HepG2 (cell line): Measurements from ENCODE around the gene NRL. TPM values are rescaled to one million over a fixed set of nuclear protein-coding genes. Genes with fewer than 3 reads are reported as not detected.

Experiments used
- CENPBD1 ChIP-seq: sonication (generic); formaldehyde crosslinking; IDR thresholded peaks from 2 replicates; pipeline ENCODE4 v1.8.0; 2022; ENCODE audit warnings: missing genetic modification reagents, low read depth, mild to moderate bottlenecking, borderline replicate concordance
- CREBL2 ChIP-seq: sonication (generic); formaldehyde crosslinking; IDR thresholded peaks from 2 replicates; pipeline ENCODE4 v1.8.1; 2023; ENCODE audit warnings: missing genetic modification reagents, mild to moderate bottlenecking, borderline replicate concordance
- GABPA ChIP-seq, 2 experiments: IDR thresholded peaks; 2 replicates each; pipeline ENCODE4 v1.6.1; 2011 to 2016; ENCODE audit warnings: low read depth in 2 of 2, low read length in 1 of 2, missing biosample characterization in 1 of 2, missing genetic modification characterization in 1 of 2
- HES4 ChIP-seq: sonication (generic); formaldehyde crosslinking; IDR thresholded peaks from 2 replicates; pipeline ENCODE4 v1.9.0; 2021; ENCODE audit warnings: mild to moderate bottlenecking, missing genetic modification reagents, borderline replicate concordance
- HNRNPL ChIP-seq: fragments of 200-400 bp; formaldehyde crosslinking; IDR thresholded peaks from 2 replicates; pipeline ENCODE4 v1.6.1; 2017; ENCODE audit warnings: mild to moderate bottlenecking, low read depth, low read length
- HOXA7 ChIP-seq: sonication (generic); formaldehyde crosslinking; IDR thresholded peaks from 2 replicates; pipeline ENCODE4 v1.8.1; 2022; ENCODE audit warnings: mild to moderate bottlenecking, missing genetic modification reagents, moderate library complexity
- JARID2 ChIP-seq: sonication (generic); formaldehyde crosslinking; IDR thresholded peaks from 2 replicates; pipeline ENCODE4 v1.8.1; 2023; ENCODE audit warnings: missing genetic modification reagents, inconsistent platforms; ENCODE audit not compliant: insufficient replicate concordance
- JDP2 ChIP-seq: sonication (generic); formaldehyde crosslinking; IDR thresholded peaks from 2 replicates; pipeline ENCODE4 v1.8.1; 2022; ENCODE audit warnings: missing genetic modification reagents, borderline replicate concordance
- KDM4B ChIP-seq: sonication (generic); formaldehyde crosslinking; IDR thresholded peaks from 2 replicates; pipeline ENCODE4 v1.4.0; 2020; ENCODE audit warnings: missing genetic modification reagents
- MAF1 ChIP-seq: sonication (generic); formaldehyde crosslinking; IDR thresholded peaks from 2 replicates; pipeline ENCODE4 v1.5.0; 2020; ENCODE audit warnings: missing genetic modification reagents, borderline replicate concordance
- MBD4 ChIP-seq: IDR thresholded peaks from 2 replicates; pipeline ENCODE4 v1.6.1; 2012; ENCODE audit warnings: low read length, inconsistent platforms, borderline replicate concordance
- NCOA5 ChIP-seq: sonication (generic); formaldehyde crosslinking; IDR thresholded peaks from 2 replicates; pipeline ENCODE4 v1.4.0; 2020; ENCODE audit warnings: missing genetic modification reagents
- PRDM10 ChIP-seq: sonication (generic); formaldehyde crosslinking; IDR thresholded peaks from 2 replicates; pipeline ENCODE4 v1.4.0; 2020; ENCODE audit warnings: low read depth, missing genetic modification reagents
- RFX5 ChIP-seq: IDR thresholded peaks from 2 replicates; pipeline ENCODE4 v1.6.1; 2011; ENCODE audit warnings: low read depth, low read length, improper control_type of control experiment
- TBP ChIP-seq: sonication (generic); formaldehyde crosslinking; IDR thresholded peaks from 2 replicates; pipeline ENCODE4 v1.5.0; 2020; ENCODE audit warnings: missing genetic modification reagents
- TOE1 ChIP-seq: sonication (generic); formaldehyde crosslinking; IDR thresholded peaks from 2 replicates; pipeline ENCODE4 v1.4.0; 2020; ENCODE audit warnings: mild to moderate bottlenecking, missing genetic modification reagents
- XRCC5 ChIP-seq: fragments of 200-400 bp; formaldehyde crosslinking; optimal IDR thresholded peaks from 2 replicates; pipeline ENCODE3; 2017; ENCODE audit warnings: mild to moderate bottlenecking, low read length
- ZC3H4 ChIP-seq: sonication (generic); formaldehyde crosslinking; IDR thresholded peaks from 2 replicates; pipeline ENCODE4 v1.4.0; 2020; ENCODE audit warnings: missing genetic modification reagents, borderline replicate concordance
- ZMYM3 ChIP-seq: sonication (generic); formaldehyde crosslinking; IDR thresholded peaks from 2 replicates; pipeline ENCODE4 v1.5.1; 2020; ENCODE audit warnings: mild to moderate bottlenecking, missing genetic modification reagents
- ZMYM4 ChIP-seq: sonication (generic); formaldehyde crosslinking; IDR thresholded peaks from 2 replicates; pipeline ENCODE4 v1.8.1; 2023; ENCODE audit warnings: mild to moderate bottlenecking, missing genetic modification reagents
- ZNF180 ChIP-seq: sonication (generic); formaldehyde crosslinking; IDR thresholded peaks from 2 replicates; pipeline ENCODE4 v1.4.0; 2020; ENCODE audit warnings: low read depth, missing genetic modification reagents, borderline replicate concordance
- ZNF383 ChIP-seq: sonication (generic); formaldehyde crosslinking; IDR thresholded peaks from 2 replicates; pipeline ENCODE4 v1.4.0; 2020; ENCODE audit warnings: missing genetic modification reagents, mild to moderate bottlenecking, borderline replicate concordance
- ZNF570 ChIP-seq: sonication (generic); formaldehyde crosslinking; IDR thresholded peaks from 2 replicates; pipeline ENCODE4 v1.4.0; 2020; ENCODE audit warnings: mild to moderate bottlenecking, missing genetic modification reagents, borderline replicate concordance
- ZNF768 ChIP-seq: sonication (generic); formaldehyde crosslinking; IDR thresholded peaks from 2 replicates; pipeline ENCODE4 v1.4.0; 2020; ENCODE audit warnings: missing genetic modification reagents
- ZNF780A ChIP-seq: sonication (generic); formaldehyde crosslinking; IDR thresholded peaks from 2 replicates; pipeline ENCODE4 v1.8.0; 2022; ENCODE audit warnings: mild to moderate bottlenecking, missing genetic modification reagents, moderate library complexity
- polyA plus RNA-seq, 8 experiments: library from polyadenylated mRNA; depleted of rRNA in 3 of 8; stranded (reverse) in 7 of 8; unstranded in 1 of 8; fragments of >200 nt; fragmentation: Illumina TruSeq in 4 of 8; extraction: Trizol in 4 of 8; gene quantifications; 2 replicates each; pipeline versions ENCODE4 v1.2.1 to v1.2.3, GENCODE V29; 2011 to 2016; ENCODE audit warnings: low read depth in 4 of 8, missing spikeins in 1 of 8, mixed read lengths in 1 of 8; ENCODE audit not compliant: insufficient read depth in 1 of 8
- total RNA-seq, 5 experiments: library from RNA; depleted of rRNA; stranded (reverse); fragments of >200 nt; fragmentation: Illumina TruSeq; extraction: Trizol; gene quantifications; 2 replicates each; pipeline ENCODE4 v1.2.3, GENCODE V29; 2016; ENCODE audit warnings: low read depth in 1 of 5

The NRL gene
- total and polyA plus RNA-seq, 2 of the 13 experiments (the other 11 are each of a cell fraction or from before 2014, with no cell fraction given) = 2.5 to 4.7 TPM

DNA sequence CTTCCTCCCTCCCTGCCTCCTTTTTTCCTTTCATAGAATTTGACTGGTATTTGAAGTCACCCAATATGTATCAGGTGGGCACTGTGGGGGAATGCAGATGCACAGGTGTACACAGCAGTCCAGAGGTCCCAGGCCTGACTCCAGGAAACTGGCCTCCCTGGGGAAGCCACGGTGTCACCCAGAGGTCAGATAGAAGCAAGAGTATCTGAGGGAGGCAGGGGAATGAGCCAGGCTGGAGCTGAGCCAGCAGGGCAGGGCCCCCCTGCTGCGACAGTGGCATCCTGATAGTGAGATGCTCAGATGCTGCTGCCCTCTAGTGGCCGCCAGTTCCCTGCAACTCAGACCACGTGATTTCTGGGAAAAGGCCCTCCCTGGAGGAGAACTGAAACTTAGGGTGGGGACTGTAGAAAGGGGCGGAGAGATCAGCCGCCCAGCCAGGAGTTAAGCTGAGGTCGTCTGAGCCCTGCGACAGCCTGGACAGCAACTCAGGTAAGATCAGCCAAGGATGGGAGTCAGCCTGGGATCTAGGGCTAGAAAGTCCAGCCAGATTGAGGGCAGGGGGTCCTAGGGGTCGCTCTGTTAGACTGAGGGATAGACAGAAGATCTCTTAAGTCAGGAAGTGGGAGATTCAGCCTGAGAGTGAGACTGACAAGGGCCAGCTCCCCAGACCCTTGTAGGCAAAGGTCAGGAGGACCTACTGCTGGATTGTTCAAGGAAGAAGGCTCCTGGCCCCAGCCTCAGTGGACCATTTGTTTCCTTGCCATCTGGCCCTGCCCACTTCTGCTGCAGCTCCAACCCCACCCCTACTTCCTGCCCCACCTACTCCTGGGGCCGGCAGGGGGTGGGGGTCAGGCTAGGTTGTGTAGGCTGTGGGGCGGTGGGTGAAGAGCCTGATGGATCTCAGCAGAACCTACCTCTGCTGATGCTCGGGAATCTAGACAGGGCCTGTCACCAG is 46.4 kb upstream of the NRL start, which contains the start of gene IRF9 (continued):
- TF ChIP-seq PRDM10 (CRISPR knock-in tag) (peak; percentile 93), ZNF383 (CRISPR knock-in tag) (no peak), HES4 (CRISPR knock-in tag) (peak; percentile 79; the same call in 1 of the 2 replicates), CENPBD1 (no peak; the same call in 1 of the 2 replicates), ZNF180 (CRISPR knock-in tag) (0 out of 2 replicates have a peak, but pooled peaks have one; percentile 68), GABPA (IDR thresholded peaks at IDR 0.05; ENCODE audit: low read depth, low read length) (no peak), GABPA (CRISPR knock-in tag; IDR thresholded peaks at IDR 0.05; ENCODE audit: low read depth) (peak; percentile 84), HNRNPL (peak; percentile 92), ZNF768 (CRISPR knock-in tag) (peak; percentile 21; the same call in 1 of the 2 replicates), MBD4 (no peak), XRCC5 (peak; percentile 100), MAF1 (peak; percentile 89; the same call in 1 of the 2 replicates), CREBL2 (CRISPR knock-in tag) (peak; percentile 98), ZC3H4 (CRISPR knock-in tag) (peak; percentile 89), ZNF780A (peak; percentile 91; the same call in 1 of the 2 replicates), TOE1 (CRISPR knock-in tag) (peak; percentile 95; the same call in 1 of the 2 replicates), HOXA7 (CRISPR knock-in tag) (no peak), JARID2 (CRISPR knock-in tag) (peak; percentile 94), JDP2 (CRISPR knock-in tag) (no peak), ZMYM3 (CRISPR knock-in tag) (peak; percentile 81), ZNF570 (CRISPR knock-in tag) (no peak), TBP (peak; percentile 18; the same call in 1 of the 2 replicates), KDM4B (peak; percentile 100), RFX5 (peak; percentile 17; the same call in 1 of the 2 replicates), ZMYM4 (peak; percentile 98), NCOA5 (CRISPR knock-in tag) (no peak; the same call in 1 of the 2 replicates)
